ENCODE measurements around the gene KRTAP29-1. TPM values are rescaled to one million over a fixed set of nuclear protein-coding genes. Genes with fewer than 3 reads are reported as not detected.

Gene KRTAP29-1
- total and polyA plus RNA-seq, 2 donors (not counting 1 experiment from before 2014, with no cell fraction given), result not detected

DNA sequence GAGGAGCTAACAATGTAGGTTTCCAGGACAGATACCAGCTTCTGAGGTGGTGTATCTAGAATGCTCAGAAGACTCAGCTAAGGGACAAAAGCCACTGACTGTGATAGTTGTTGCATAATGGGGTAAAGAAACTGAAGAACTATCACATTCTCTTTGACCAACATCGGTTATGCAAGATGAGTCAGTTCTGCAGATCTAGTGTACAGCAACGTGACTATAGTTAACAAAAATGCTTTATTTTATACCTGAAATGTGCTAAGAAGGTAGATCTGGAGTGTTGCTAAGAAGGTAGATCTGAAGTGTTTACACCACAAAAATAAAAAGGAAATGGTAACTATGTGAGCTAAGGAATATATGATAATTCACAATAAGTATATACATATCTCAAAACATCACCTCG lies 34.9 kb downstream of the KRTAP29-1 start:
- Histone ChIP-seq H3K4me3 (replicated peaks in 1 of 4; ENCODE audit: control extremely low read depth in 1 of 4, insufficient read depth in 1 of 4, low read depth in 3 of 4, low read length in 4 of 4) (no peak overlapping the region), H3K36me3 (ENCODE audit: control insufficient read depth, insufficient read depth, low read length) (no peaks in the 10 kb centered on the region), H3K27ac (ENCODE audit: insufficient read depth, low read length) (no peak overlapping the region), H3K4me1 (ENCODE audit: control insufficient read depth, extremely low read depth, insufficient read depth, low read length) (no peaks in the 10 kb centered on the region), H4K20me1 (ENCODE audit: control insufficient read depth, extremely low read depth, insufficient read depth, low read length) (no peaks in the 10 kb centered on the region), H3K9me3 (ENCODE audit: control insufficient read depth, insufficient read depth, low read depth, low read length) (no peaks in the 10 kb centered on the region), H3K4me2 (ENCODE audit: extremely low read depth, insufficient read depth, low read length) (no peak overlapping the region), H2AFZ (ENCODE audit: low read length) (no peak overlapping the region), H3K79me2 (ENCODE audit: control insufficient read depth, insufficient read depth, low read length) (no peaks in the 10 kb centered on the region), H3K9ac (ENCODE audit: insufficient read depth, low read length) (no peak overlapping the region), H3K27me3 (ENCODE audit: control insufficient read depth, insufficient read depth, low read length) (peaks cover 3% of the 10 kb centered on the region)
- TF ChIP-seq, protein P1, sequence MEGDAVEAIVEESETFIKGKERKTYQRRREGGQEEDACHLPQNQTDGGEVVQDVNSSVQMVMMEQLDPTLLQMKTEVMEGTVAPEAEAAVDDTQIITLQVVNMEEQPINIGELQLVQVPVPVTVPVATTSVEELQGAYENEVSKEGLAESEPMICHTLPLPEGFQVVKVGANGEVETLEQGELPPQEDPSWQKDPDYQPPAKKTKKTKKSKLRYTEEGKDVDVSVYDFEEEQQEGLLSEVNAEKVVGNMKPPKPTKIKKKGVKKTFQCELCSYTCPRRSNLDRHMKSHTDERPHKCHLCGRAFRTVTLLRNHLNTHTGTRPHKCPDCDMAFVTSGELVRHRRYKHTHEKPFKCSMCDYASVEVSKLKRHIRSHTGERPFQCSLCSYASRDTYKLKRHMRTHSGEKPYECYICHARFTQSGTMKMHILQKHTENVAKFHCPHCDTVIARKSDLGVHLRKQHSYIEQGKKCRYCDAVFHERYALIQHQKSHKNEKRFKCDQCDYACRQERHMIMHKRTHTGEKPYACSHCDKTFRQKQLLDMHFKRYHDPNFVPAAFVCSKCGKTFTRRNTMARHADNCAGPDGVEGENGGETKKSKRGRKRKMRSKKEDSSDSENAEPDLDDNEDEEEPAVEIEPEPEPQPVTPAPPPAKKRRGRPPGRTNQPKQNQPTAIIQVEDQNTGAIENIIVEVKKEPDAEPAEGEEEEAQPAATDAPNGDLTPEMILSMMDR (conservative IDR thresholded peaks at IDR 0.05 in 1 of 2, IDR thresholded peaks at IDR 0.05 in 1 of 2; ENCODE audit: low read depth in 1 of 2, low read length in 2 of 2), result no peak
- TF ChIP-seq EZH2 (IDR thresholded peaks at IDR 0.05; ENCODE audit: low read length, missing control alignments), result no peak
- DNase-seq (ENCODE audit: low read depth in 2 of 2), result no peak

DNA sequence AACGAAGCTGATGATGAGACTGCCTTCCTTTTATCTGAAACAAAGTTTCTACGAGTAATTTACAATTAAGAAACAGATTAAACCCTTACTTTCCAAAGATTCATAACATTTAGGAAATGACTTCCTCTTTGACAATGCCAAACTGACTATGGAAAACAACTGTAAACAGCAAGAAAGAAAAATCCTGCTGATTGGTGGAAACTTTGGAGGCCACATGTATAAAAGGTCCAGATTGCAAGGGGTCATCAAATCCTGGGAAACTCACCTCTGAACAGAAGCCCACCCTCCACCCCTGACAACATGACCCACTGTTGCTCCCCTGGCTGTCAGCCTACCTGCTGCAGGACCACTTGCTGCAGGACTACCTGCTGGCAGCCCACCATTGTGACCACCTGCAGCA lies 37.6 kb downstream of the KRTAP29-1 start, which contains the start of gene KRTAP9-6:
Gene KRTAP9-6 (plus strand): TSS at position 301 of the 400 bp plus-strand sequence. CDS start 0 bp downstream, at position 301.
- H3K36me3 ChIP-seq (ENCODE audit: control insufficient read depth, insufficient read depth, low read length), result no peaks in the 10 kb centered on the region
- H3K4me1 ChIP-seq (ENCODE audit: control insufficient read depth, extremely low read depth, insufficient read depth, low read length), result no peaks in the 10 kb centered on the region
- no peak within 1 kb of the TSS for H3K4me3 ChIP-seq (replicated peaks in 1 of 4; ENCODE audit: control extremely low read depth in 1 of 4, insufficient read depth in 1 of 4, low read depth in 3 of 4, low read length in 4 of 4)
- H3K4me2 ChIP-seq (ENCODE audit: extremely low read depth, insufficient read depth, low read length), result no peak within 1 kb of the TSS
- DNase-seq (ENCODE audit: low read depth in 2 of 2), result no peak
- H3K9ac ChIP-seq (ENCODE audit: insufficient read depth, low read length), result no peak within 1 kb of the TSS
- no peak within 1 kb of the TSS for H2AFZ ChIP-seq (ENCODE audit: low read length)
- H4K20me1 ChIP-seq (ENCODE audit: control insufficient read depth, extremely low read depth, insufficient read depth, low read length), result no peaks in the 10 kb centered on the region
- H3K79me2 ChIP-seq (ENCODE audit: control insufficient read depth, insufficient read depth, low read length), result no peaks in the 10 kb centered on the region
- no peak within 1 kb of the TSS for H3K27ac ChIP-seq (ENCODE audit: insufficient read depth, low read length)
- no peak for TF ChIP-seq EZH2 (IDR thresholded peaks at IDR 0.05; ENCODE audit: low read length, missing control alignments)
- TF ChIP-seq, protein P1 (conservative IDR thresholded peaks at IDR 0.05 in 1 of 2, IDR thresholded peaks at IDR 0.05 in 1 of 2; ENCODE audit: low read depth in 1 of 2, low read length in 2 of 2), result no peak
- H3K9me3 ChIP-seq (ENCODE audit: control insufficient read depth, insufficient read depth, low read depth, low read length), result no peaks in the 10 kb centered on the region
- peaks cover 3% of the 10 kb centered on the region for H3K27me3 ChIP-seq (ENCODE audit: control insufficient read depth, insufficient read depth, low read length)

DNA sequence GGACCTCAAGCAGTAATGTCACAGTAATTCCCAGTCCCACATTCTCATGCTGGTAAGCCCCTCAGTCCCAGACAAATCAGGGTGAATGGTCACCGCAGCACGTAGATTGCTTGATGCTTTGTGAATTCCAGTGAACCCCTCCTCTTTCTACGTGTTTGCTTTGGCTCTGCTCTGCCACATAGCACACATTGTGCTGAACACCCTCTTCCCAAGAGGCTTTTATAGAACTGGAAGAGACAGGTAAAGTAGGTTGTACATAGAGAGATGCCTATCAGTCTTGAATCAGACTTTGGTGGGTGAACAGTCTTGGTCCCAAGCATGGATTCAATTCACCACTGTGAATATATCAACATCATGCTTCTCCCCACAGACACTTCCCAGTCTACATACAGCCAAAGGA lies 38.1 kb downstream of the KRTAP29-1 start:
- no peaks in the 10 kb centered on the region for H3K4me1 ChIP-seq (ENCODE audit: control insufficient read depth, extremely low read depth, insufficient read depth, low read length)
- H3K4me3 ChIP-seq (replicated peaks in 1 of 4; ENCODE audit: control extremely low read depth in 1 of 4, insufficient read depth in 1 of 4, low read depth in 3 of 4, low read length in 4 of 4), result no peak overlapping the region
- no peak overlapping the region for H3K27ac ChIP-seq (ENCODE audit: insufficient read depth, low read length)
- no peak overlapping the region for H2AFZ ChIP-seq (ENCODE audit: low read length)
- H3K4me2 ChIP-seq (ENCODE audit: extremely low read depth, insufficient read depth, low read length), result no peak overlapping the region
- H4K20me1 ChIP-seq (ENCODE audit: control insufficient read depth, extremely low read depth, insufficient read depth, low read length), result no peaks in the 10 kb centered on the region
- no peaks in the 10 kb centered on the region for H3K36me3 ChIP-seq (ENCODE audit: control insufficient read depth, insufficient read depth, low read length)
- TF ChIP-seq, protein P1 (conservative IDR thresholded peaks at IDR 0.05 in 1 of 2, IDR thresholded peaks at IDR 0.05 in 1 of 2; ENCODE audit: low read depth in 1 of 2, low read length in 2 of 2), result no peak
- TF ChIP-seq EZH2 (IDR thresholded peaks at IDR 0.05; ENCODE audit: low read length, missing control alignments), result no peak
- no peaks in the 10 kb centered on the region for H3K9me3 ChIP-seq (ENCODE audit: control insufficient read depth, insufficient read depth, low read depth, low read length)
- H3K79me2 ChIP-seq (ENCODE audit: control insufficient read depth, insufficient read depth, low read length), result no peaks in the 10 kb centered on the region
- no peak overlapping the region for H3K9ac ChIP-seq (ENCODE audit: insufficient read depth, low read length)
- H3K27me3 ChIP-seq (ENCODE audit: control insufficient read depth, insufficient read depth, low read length), result peaks cover 3% of the 10 kb centered on the region
- no peak for DNase-seq (ENCODE audit: low read depth in 2 of 2)

Measured in fibroblast of lung (primary cell).